Transverse colon (tissue), 4 donors: ENCODE results near the gene HSPB1.

Experiments used
- EP300 ChIP-seq: sonication (generic); formaldehyde crosslinking; IDR thresholded peaks from one replicate; pipeline ENCODE4 v1.6.1; 2017; ENCODE audit warnings: antibody characterized with exemption, low read depth
- POLR2A ChIP-seq: fragments of 450-650 bp; IDR thresholded peaks from one replicate; pipeline ENCODE4 v1.6.1; 2016; ENCODE audit warnings: antibody characterized with exemption, mild to moderate bottlenecking, moderate library complexity
- POLR2AphosphoS5 ChIP-seq, 3 donors: sonication (generic); formaldehyde crosslinking; IDR thresholded peaks; one replicate each; pipeline ENCODE4 v1.6.1; 2016; ENCODE audit warnings: antibody characterized with exemption in 3 of 3
- TF ChIP-seq, protein P1 (sequence below), 5 experiments: fragments of 200-600 bp in 3 of 5; fragments of 450-650 bp in 2 of 5; sonication (generic) in 3 of 5; IDR thresholded peaks; 1 replicate in 2 of 5; 2 replicates in 3 of 5; pipeline ENCODE4 v1.5.1; 2016 to 2017; ENCODE audit warnings: antibody characterized with exemption in 5 of 5, inconsistent platforms in 3 of 5, mild to moderate bottlenecking in 2 of 5, moderate library complexity in 1 of 5

GRCh38 chr7:76343294-76343930, 40.9 kb downstream of the HSPB1 start:
- TF ChIP-seq, protein P1, sequence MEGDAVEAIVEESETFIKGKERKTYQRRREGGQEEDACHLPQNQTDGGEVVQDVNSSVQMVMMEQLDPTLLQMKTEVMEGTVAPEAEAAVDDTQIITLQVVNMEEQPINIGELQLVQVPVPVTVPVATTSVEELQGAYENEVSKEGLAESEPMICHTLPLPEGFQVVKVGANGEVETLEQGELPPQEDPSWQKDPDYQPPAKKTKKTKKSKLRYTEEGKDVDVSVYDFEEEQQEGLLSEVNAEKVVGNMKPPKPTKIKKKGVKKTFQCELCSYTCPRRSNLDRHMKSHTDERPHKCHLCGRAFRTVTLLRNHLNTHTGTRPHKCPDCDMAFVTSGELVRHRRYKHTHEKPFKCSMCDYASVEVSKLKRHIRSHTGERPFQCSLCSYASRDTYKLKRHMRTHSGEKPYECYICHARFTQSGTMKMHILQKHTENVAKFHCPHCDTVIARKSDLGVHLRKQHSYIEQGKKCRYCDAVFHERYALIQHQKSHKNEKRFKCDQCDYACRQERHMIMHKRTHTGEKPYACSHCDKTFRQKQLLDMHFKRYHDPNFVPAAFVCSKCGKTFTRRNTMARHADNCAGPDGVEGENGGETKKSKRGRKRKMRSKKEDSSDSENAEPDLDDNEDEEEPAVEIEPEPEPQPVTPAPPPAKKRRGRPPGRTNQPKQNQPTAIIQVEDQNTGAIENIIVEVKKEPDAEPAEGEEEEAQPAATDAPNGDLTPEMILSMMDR (IDR thresholded peaks at IDR 0.05): no peak
- TF ChIP-seq POLR2A (no peak), POLR2AphosphoS5 (IDR thresholded peaks at IDR 0.05) (no peak), EP300 (no peak)
